Measurements from ENCODE around the gene LANCL2.

The LANCL2 gene

GRCh38 chr7:55362927-55363326 lies 2.2 kb upstream of the LANCL2 start:
- no peak for TF ChIP-seq CTCF (IDR thresholded peaks at IDR 0.05; ENCODE audit: insufficient read depth, low read depth, low read length, missing control alignments)
- H3K4me3 ChIP-seq (ENCODE audit: low read length), result no peak overlapping the region
- DNase-seq (ENCODE audit: low read depth), result no peak

GRCh38 chr7:55363386-55364170 lies 1.6 kb upstream of the LANCL2 start:
- no peak for DNase-seq (ENCODE audit: low read depth)
- no peak for TF ChIP-seq CTCF (IDR thresholded peaks at IDR 0.05; ENCODE audit: insufficient read depth, low read depth, low read length, missing control alignments)
- H3K4me3 ChIP-seq (ENCODE audit: low read length), result no peak overlapping the region

- no peak for TF ChIP-seq CTCF (IDR thresholded peaks at IDR 0.05; ENCODE audit: insufficient read depth, low read depth, low read length, missing control alignments)
- peak overlapping the region; percentile 90 for H3K4me3 ChIP-seq (ENCODE audit: low read length)
- DNase-seq (ENCODE audit: low read depth), result peak; percentile 99
Measured at GRCh38 chr7:55365675-55366460, 731 bp downstream of the LANCL2 start.

- H3K4me3 ChIP-seq (ENCODE audit: low read length), result peak overlapping the region; percentile 90
- no peak for TF ChIP-seq CTCF (IDR thresholded peaks at IDR 0.05; ENCODE audit: insufficient read depth, low read depth, low read length, missing control alignments)
- DNase-seq (ENCODE audit: low read depth), result peak; percentile 24
Measured at GRCh38 chr7:55366461-55367070, 1.4 kb downstream of the LANCL2 start.

GRCh38 chr7:55367283-55367840 lies 2.2 kb downstream of the LANCL2 start:
- peak overlapping the region; percentile 90 for H3K4me3 ChIP-seq (ENCODE audit: low read length)
- no peak for DNase-seq (ENCODE audit: low read depth)
- TF ChIP-seq CTCF (IDR thresholded peaks at IDR 0.05; ENCODE audit: insufficient read depth, low read depth, low read length, missing control alignments), result no peak

- no peak overlapping the region for H3K4me3 ChIP-seq (ENCODE audit: low read length)
- TF ChIP-seq CTCF (IDR thresholded peaks at IDR 0.05; ENCODE audit: insufficient read depth, low read depth, low read length, missing control alignments), result no peak
- peak; percentile 32 for DNase-seq (ENCODE audit: low read depth)
Measured at GRCh38 chr7:55369427-55370400, 4.6 kb downstream of the LANCL2 start.
